GM12878 (cell line): ENCODE measurements around the gene GZMM. TPM values are rescaled to one million over a fixed set of nuclear protein-coding genes. Genes with fewer than 3 reads are reported as not detected.

Source experiments
- CHD4 ChIP-seq: fragments of 200-600 bp; sonication (generic); IDR thresholded peaks from 2 replicates; pipeline ENCODE4 v1.6.1; 2016; ENCODE audit warnings: mild to moderate bottlenecking
- GABPA ChIP-seq: IDR thresholded peaks from 2 replicates; pipeline ENCODE4 v1.6.1; 2014; ENCODE audit warnings: antibody characterized with exemption, low read depth, mild to moderate bottlenecking, inconsistent platforms
- IRF4 ChIP-seq: IDR thresholded peaks from 2 replicates; pipeline ENCODE4 v1.6.1; 2011; ENCODE audit warnings: low read depth, low read length
- JUNB ChIP-seq: IDR thresholded peaks from 2 replicates; pipeline ENCODE4 v1.6.1; 2016; ENCODE audit warnings: antibody characterized with exemption, mild to moderate bottlenecking
- JUND ChIP-seq: IDR thresholded peaks from 2 replicates; pipeline ENCODE4 v1.6.1; 2012; ENCODE audit warnings: low read depth, mild to moderate bottlenecking, low read length, improper control_type of control experiment, moderate library complexity
- NFYB ChIP-seq: IDR thresholded peaks from 2 replicates; pipeline ENCODE4 v1.6.1; 2011; ENCODE audit warnings: low read depth, mild to moderate bottlenecking, low read length, improper control_type of control experiment, moderate library complexity; ENCODE audit not compliant: insufficient read depth
- POU2F2 ChIP-seq: IDR thresholded peaks from 3 replicates; pipeline ENCODE4 v1.6.1; 2011; ENCODE audit warnings: low read depth, mild to moderate bottlenecking, low read length, borderline replicate concordance
- RBBP5 ChIP-seq: fragments of 200-600 bp; sonication (generic); conservative IDR thresholded peaks from 2 replicates; pipeline ENCODE4 v1.6.1; 2016
- SREBF2 ChIP-seq: IDR thresholded peaks from 2 replicates; pipeline ENCODE4 v1.6.1; 2012; ENCODE audit warnings: mild to moderate bottlenecking, low read length
- STAT3 ChIP-seq: IDR thresholded peaks from 2 replicates; pipeline ENCODE4 v1.6.1; 2011; ENCODE audit warnings: low read depth, low read length, improper control_type of control experiment
- YBX1 ChIP-seq: fragments of 450-650 bp; IDR thresholded peaks from 2 replicates; pipeline ENCODE4 v1.6.1; 2016; ENCODE audit warnings: antibody characterized with exemption
- YY1 ChIP-seq: IDR thresholded peaks from 2 replicates; pipeline ENCODE4 v1.6.1; 2011; ENCODE audit warnings: low read depth, mild to moderate bottlenecking, low read length
- ZSCAN29 ChIP-seq: fragments of 450-650 bp; IDR thresholded peaks from 2 replicates; pipeline ENCODE4 v1.6.1; 2017; ENCODE audit warnings: mild to moderate bottlenecking, moderate library complexity
- polyA plus RNA-seq, 11 experiments: library from polyadenylated mRNA; depleted of rRNA in 4 of 11; unstranded in 6 of 11; stranded (reverse) in 5 of 11; fragments of >200 nt; fragmentation: Nextera tagmentation in 4 of 11; fragmentation: Illumina TruSeq in 1 of 11; extraction: Ambion mirVana in 4 of 11; extraction: Trizol in 1 of 11; gene quantifications; 1 replicate in 1 of 11; 2 replicates in 10 of 11; pipeline versions ENCODE4 v1.2.1 to v1.2.3, GENCODE V29; 2011 to 2016; ENCODE audit warnings: inconsistent platforms in 2 of 11, missing spikeins in 2 of 11, low read depth in 1 of 11
- total RNA-seq, 4 experiments: library from RNA; depleted of rRNA in 3 of 4; stranded (reverse); fragments of >200 nt in 3 of 4; fragmentation: Illumina TruSeq in 1 of 4; extraction: Trizol in 1 of 4; gene quantifications; 2 replicates each; pipeline versions ENCODE4 v1.2.1 to v1.2.3, GENCODE V29; 2013 to 2021
- TF ChIP-seq, protein P1 (sequence below), 3 experiments: IDR thresholded peaks in 2 of 3; conservative IDR thresholded peaks in 1 of 3; 2 replicates each; pipeline ENCODE4 v1.5.1; 2011; ENCODE audit warnings: low read depth in 3 of 3, low read length in 3 of 3, mild to moderate bottlenecking in 3 of 3, control low read depth in 2 of 3, moderate library complexity in 2 of 3, inconsistent platforms in 1 of 3, mixed read lengths in 1 of 3; ENCODE audit not compliant: control insufficient read depth in 2 of 3, insufficient read depth in 1 of 3; ENCODE audit errors: extremely low read depth in 1 of 3
- TF ChIP-seq, protein P2 (sequence below): fragments of 450-650 bp; IDR thresholded peaks from 2 replicates; pipeline ENCODE4 v1.6.1; 2017; ENCODE audit warnings: low read depth, mild to moderate bottlenecking, moderate library complexity
- TF ChIP-seq, protein P3 (sequence below): IDR thresholded peaks from 2 replicates; pipeline ENCODE4 v1.6.1; 2012; ENCODE audit warnings: low read depth, low read length, improper control_type of control experiment
- TF ChIP-seq, protein P4 (sequence below): IDR thresholded peaks from 2 replicates; pipeline ENCODE4 v1.6.1; 2011; ENCODE audit warnings: low read depth, mild to moderate bottlenecking, low read length, moderate library complexity, borderline replicate concordance; ENCODE audit errors: extremely low read depth
- TF ChIP-seq, protein P5 (sequence below): IDR thresholded peaks from 2 replicates; pipeline ENCODE4 v1.6.1; 2012; ENCODE audit warnings: low read depth, low read length, improper control_type of control experiment
- TF ChIP-seq, protein P6 (sequence below): IDR thresholded peaks from 2 replicates; pipeline ENCODE4 v1.6.1; 2011; ENCODE audit warnings: borderline replicate concordance, low read depth, mild to moderate bottlenecking, moderate library complexity, mixed read lengths, low read length; ENCODE audit not compliant: insufficient read depth; ENCODE audit errors: extremely low read length
- TF ChIP-seq, protein P7 (sequence below): fragments of 450-650 bp; IDR thresholded peaks from 2 replicates; pipeline ENCODE4 v1.6.1; 2018; ENCODE audit warnings: borderline replicate concordance, mild to moderate bottlenecking; ENCODE audit not compliant: partially characterized antibody

Gene GZMM
- total and polyA plus RNA-seq, 10 of the 15 experiments (the other 5 are each of a cell fraction or from before 2014, with no cell fraction given) = 0.09 to 0.48 (median 0.23) TPM; not detected in 7

DNA sequence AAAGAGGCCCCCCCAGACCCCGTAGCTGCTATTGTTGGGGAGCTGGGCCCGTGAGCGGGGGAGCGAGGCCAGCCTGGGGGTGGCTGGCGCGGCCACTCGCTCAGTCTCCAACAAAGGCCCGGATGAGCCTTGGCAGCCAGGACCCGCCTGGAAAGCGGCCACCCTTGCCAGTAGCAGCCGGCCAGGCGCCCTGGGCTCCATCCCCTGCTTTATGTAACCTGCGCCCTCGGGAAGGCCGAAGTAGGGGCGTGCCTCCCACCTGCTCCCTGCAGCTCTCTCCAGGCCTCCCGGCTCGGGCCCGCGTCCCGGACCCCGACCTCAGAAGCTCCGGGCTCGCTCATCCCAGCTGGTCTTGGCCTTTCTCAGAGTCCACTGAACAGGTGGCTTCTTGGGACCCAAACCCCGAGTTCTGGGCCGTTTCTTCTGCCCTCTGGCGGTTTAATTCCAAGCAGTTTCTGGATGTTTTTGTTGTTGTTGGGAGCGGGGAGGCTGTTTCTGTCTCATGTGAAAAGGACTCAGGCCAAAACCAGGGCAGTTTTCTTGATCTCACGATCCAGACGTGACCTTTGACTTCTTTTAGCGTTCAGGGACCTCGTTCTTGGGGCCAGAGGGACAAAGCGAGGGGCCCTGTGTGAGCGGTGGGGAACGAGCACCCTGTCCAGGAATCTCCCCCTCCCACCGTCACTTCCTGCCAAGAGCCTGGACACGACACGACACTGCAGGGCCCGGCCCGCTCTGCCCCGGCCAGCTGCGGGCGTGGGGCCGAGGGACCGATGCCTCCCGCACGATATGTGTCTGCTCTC is 11.1 kb upstream of the GZMM start (continued):
- TF ChIP-seq STAT3 (no peak), JUND (no peak), IRF4 (no peak), NFYB (no peak), RBBP5 (no peak), CHD4 (no peak), POU2F2 (no peak), ZSCAN29 (no peak), SREBF2 (no peak), GABPA (no peak), YBX1 (no peak), YY1 (peak; percentile 13; the same call in 1 of the 2 replicates), JUNB (no peak)
- TF ChIP-seq, protein P1, sequence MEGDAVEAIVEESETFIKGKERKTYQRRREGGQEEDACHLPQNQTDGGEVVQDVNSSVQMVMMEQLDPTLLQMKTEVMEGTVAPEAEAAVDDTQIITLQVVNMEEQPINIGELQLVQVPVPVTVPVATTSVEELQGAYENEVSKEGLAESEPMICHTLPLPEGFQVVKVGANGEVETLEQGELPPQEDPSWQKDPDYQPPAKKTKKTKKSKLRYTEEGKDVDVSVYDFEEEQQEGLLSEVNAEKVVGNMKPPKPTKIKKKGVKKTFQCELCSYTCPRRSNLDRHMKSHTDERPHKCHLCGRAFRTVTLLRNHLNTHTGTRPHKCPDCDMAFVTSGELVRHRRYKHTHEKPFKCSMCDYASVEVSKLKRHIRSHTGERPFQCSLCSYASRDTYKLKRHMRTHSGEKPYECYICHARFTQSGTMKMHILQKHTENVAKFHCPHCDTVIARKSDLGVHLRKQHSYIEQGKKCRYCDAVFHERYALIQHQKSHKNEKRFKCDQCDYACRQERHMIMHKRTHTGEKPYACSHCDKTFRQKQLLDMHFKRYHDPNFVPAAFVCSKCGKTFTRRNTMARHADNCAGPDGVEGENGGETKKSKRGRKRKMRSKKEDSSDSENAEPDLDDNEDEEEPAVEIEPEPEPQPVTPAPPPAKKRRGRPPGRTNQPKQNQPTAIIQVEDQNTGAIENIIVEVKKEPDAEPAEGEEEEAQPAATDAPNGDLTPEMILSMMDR (IDR thresholded peaks at IDR 0.05 in 2 of 3, conservative IDR thresholded peaks at IDR 0.05 in 1 of 3; ENCODE audit: control insufficient read depth in 2 of 3, extremely low read depth in 1 of 3, insufficient read depth in 1 of 3, low read depth in 3 of 3, low read length in 3 of 3) = peak; percentile 44 to 53 (median 50)
- TF ChIP-seq, protein P2, sequence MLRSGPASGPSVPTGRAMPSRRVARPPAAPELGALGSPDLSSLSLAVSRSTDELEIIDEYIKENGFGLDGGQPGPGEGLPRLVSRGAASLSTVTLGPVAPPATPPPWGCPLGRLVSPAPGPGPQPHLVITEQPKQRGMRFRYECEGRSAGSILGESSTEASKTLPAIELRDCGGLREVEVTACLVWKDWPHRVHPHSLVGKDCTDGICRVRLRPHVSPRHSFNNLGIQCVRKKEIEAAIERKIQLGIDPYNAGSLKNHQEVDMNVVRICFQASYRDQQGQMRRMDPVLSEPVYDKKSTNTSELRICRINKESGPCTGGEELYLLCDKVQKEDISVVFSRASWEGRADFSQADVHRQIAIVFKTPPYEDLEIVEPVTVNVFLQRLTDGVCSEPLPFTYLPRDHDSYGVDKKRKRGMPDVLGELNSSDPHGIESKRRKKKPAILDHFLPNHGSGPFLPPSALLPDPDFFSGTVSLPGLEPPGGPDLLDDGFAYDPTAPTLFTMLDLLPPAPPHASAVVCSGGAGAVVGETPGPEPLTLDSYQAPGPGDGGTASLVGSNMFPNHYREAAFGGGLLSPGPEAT = 0 out of 2 replicates have a peak, but pooled peaks have one; percentile 20
- TF ChIP-seq, protein P3, sequence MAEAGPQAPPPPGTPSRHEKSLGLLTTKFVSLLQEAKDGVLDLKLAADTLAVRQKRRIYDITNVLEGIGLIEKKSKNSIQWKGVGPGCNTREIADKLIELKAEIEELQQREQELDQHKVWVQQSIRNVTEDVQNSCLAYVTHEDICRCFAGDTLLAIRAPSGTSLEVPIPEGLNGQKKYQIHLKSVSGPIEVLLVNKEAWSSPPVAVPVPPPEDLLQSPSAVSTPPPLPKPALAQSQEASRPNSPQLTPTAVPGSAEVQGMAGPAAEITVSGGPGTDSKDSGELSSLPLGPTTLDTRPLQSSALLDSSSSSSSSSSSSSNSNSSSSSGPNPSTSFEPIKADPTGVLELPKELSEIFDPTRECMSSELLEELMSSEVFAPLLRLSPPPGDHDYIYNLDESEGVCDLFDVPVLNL = no peak
- TF ChIP-seq, protein P4, sequence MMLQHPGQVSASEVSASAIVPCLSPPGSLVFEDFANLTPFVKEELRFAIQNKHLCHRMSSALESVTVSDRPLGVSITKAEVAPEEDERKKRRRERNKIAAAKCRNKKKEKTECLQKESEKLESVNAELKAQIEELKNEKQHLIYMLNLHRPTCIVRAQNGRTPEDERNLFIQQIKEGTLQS = no peak
- TF ChIP-seq, protein P5, sequence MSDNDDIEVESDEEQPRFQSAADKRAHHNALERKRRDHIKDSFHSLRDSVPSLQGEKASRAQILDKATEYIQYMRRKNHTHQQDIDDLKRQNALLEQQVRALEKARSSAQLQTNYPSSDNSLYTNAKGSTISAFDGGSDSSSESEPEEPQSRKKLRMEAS = 0 out of 2 replicates have a peak, but pooled peaks have one; percentile 18
- TF ChIP-seq, protein P6, sequence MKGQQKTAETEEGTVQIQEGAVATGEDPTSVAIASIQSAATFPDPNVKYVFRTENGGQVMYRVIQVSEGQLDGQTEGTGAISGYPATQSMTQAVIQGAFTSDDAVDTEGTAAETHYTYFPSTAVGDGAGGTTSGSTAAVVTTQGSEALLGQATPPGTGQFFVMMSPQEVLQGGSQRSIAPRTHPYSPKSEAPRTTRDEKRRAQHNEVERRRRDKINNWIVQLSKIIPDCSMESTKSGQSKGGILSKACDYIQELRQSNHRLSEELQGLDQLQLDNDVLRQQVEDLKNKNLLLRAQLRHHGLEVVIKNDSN = no peak
- TF ChIP-seq, protein P7, sequence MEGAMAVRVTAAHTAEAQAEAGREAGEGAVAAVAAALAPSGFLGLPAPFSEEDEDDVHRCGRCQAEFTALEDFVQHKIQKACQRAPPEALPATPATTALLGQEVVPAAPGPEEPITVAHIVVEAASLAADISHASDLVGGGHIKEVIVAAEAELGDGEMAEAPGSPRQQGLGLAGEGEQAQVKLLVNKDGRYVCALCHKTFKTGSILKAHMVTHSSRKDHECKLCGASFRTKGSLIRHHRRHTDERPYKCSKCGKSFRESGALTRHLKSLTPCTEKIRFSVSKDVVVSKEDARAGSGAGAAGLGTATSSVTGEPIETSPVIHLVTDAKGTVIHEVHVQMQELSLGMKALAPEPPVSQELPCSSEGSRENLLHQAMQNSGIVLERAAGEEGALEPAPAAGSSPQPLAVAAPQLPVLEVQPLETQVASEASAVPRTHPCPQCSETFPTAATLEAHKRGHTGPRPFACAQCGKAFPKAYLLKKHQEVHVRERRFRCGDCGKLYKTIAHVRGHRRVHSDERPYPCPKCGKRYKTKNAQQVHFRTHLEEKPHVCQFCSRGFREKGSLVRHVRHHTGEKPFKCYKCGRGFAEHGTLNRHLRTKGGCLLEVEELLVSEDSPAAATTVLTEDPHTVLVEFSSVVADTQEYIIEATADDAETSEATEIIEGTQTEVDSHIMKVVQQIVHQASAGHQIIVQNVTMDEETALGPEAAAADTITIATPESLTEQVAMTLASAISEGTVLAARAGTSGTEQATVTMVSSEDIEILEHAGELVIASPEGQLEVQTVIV = no peak
